OCI-LY7 (cell line): ENCODE results near the gene PLA2G4C. TPM values are rescaled to one million over a fixed set of nuclear protein-coding genes. Genes with fewer than 3 reads are reported as not detected.

ENCODE experiments used
- BruUV-seq: library from RNA; stranded (reverse); fragments of 400-500 nt; replicated peaks from 2 replicates; lab custom pipeline; 2021; lab: Mats Ljungman, UMichigan
- CTCF ChIA-PET: fragments of 300-600 bp; sonication (Branson Sonifier 250); formaldehyde crosslinking; loops from one replicate; lab custom pipeline; 2022; ENCODE audit warnings: antibody characterized with exemption; ENCODE audit not compliant: unreplicated experiment; lab: Charles Lee
- POLR2A ChIA-PET: fragments of 300-600 bp; sonication (Branson Sonifier 250); formaldehyde crosslinking; loops from one replicate; lab custom pipeline; 2022; ENCODE audit warnings: antibody characterized with exemption; lab: Charles Lee
- DNase-seq: peaks from one replicate; pipeline ENCODE4 v3.0.0-alpha.2; 2015; ENCODE audit warnings: low spot score
- H2AFZ ChIP-seq: fragments of 200-600 bp; sonication (generic), shearing (Covaris generic); 2 replicates; pipeline ENCODE4 v1.6.1; 2014; ENCODE audit warnings: mild to moderate bottlenecking, antibody characterized with exemption, low read length, moderate library complexity
- H3K27ac ChIP-seq: fragments of 200-600 bp; sonication (generic); 2 replicates; pipeline ENCODE4 v1.5.1; 2014; ENCODE audit warnings: mixed run types, low read depth, mild to moderate bottlenecking, moderate library complexity, low read length, inconsistent platforms; ENCODE audit not compliant: poor library complexity, severe bottlenecking
- H3K36me3 ChIP-seq: fragments of 200-600 bp; sonication (generic); 2 replicates; pipeline ENCODE4 v1.6.1; 2014; ENCODE audit warnings: mild to moderate bottlenecking, antibody characterized with exemption, low read length, moderate library complexity, mixed read lengths; ENCODE audit not compliant: insufficient read depth
- H3K4me1 ChIP-seq: fragments of 200-600 bp; sonication (generic); 2 replicates; pipeline ENCODE4 v1.5.1; 2014; ENCODE audit warnings: mild to moderate bottlenecking, low read length; ENCODE audit not compliant: insufficient read depth, poor library complexity, severe bottlenecking
- H3K4me2 ChIP-seq: fragments of 200-600 bp; sonication (generic); 2 replicates; pipeline ENCODE4 v1.6.1; 2014; ENCODE audit warnings: mild to moderate bottlenecking, low read length
- H3K4me3 ChIP-seq: fragments of 200-600 bp; sonication (generic); 2 replicates; pipeline ENCODE4 v1.5.1; 2014; ENCODE audit warnings: mild to moderate bottlenecking, low read depth, low read length; ENCODE audit not compliant: poor library complexity, severe bottlenecking
- H3K79me2 ChIP-seq: fragments of 200-600 bp; sonication (generic); 2 replicates; pipeline ENCODE4 v1.6.1; 2016; ENCODE audit warnings: low read depth, mild to moderate bottlenecking, low read length, moderate library complexity, mixed read lengths; ENCODE audit not compliant: insufficient read depth
- H3K9me2 ChIP-seq: fragments of 200-600 bp; sonication (generic); 2 replicates; pipeline ENCODE4 v1.6.1; 2016; ENCODE audit warnings: mild to moderate bottlenecking, low read length, mixed read lengths; ENCODE audit not compliant: insufficient read depth
- H3K9me3 ChIP-seq: fragments of 200-600 bp; sonication (generic); 2 replicates; pipeline ENCODE4 v1.6.1; 2014; ENCODE audit warnings: mild to moderate bottlenecking, mixed run types, low read length, mixed read lengths
- H4K20me1 ChIP-seq: fragments of 200-600 bp; sonication (generic); 2 replicates; pipeline ENCODE4 v1.6.1; 2014; ENCODE audit warnings: mild to moderate bottlenecking, antibody characterized with exemption, low read length, moderate library complexity, mixed read lengths; ENCODE audit not compliant: insufficient read depth
- EZH2phosphoT487 ChIP-seq: fragments of 200-600 bp; sonication (generic); IDR thresholded peaks from 2 replicates; pipeline ENCODE4 v1.6.1; 2018; ENCODE audit warnings: low read depth, borderline replicate concordance, mild to moderate bottlenecking, mixed run types, antibody characterized with exemption, low read length, moderate library complexity, mixed read lengths
- intact Hi-C: fragments of 100-400 bp; cut with micrococcal nuclease; formaldehyde crosslinking; loops from one replicate; pipeline ENCODE4 v1.10.0; 2022; ENCODE audit not compliant: unreplicated experiment
- total RNA-seq, 2 experiments: library from RNA; depleted of rRNA in 1 of 2; stranded (reverse); fragments of >200 nt in 1 of 2; shearing (Covaris generic) in 1 of 2; gene quantifications; 2 replicates each; pipeline ENCODE4 v1.2.3, GENCODE V29; 2014 to 2022
- TF ChIP-seq, protein P1 (sequence below): fragments of 200-600 bp; sonication (generic); conservative IDR thresholded peaks from 2 replicates; pipeline ENCODE4 v1.5.1; 2014; ENCODE audit warnings: mild to moderate bottlenecking, antibody characterized with exemption, low read length, moderate library complexity, mixed read lengths

The PLA2G4C gene
- total RNA-seq, 2 experiments from 2014 or later = 0.98 to 1.4 TPM

DNA sequence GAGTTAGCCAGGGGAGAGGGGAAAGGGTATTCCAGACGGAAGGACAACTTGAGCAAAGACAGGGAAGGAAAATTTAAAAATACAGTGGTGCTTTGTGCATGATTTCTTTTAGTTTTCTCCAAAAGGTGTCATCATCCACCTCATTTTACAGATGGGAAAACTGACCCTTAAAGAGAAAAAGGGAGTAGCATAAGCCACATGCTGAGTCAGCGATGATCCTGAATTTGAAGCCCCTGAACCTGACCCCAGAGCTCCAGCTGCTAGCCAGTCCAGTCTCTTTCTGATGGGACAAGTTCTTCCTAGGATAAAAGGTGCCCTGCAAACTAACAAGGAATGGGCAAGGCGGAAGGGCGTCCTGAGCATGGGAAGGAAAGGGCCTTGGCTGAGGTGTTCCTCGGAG lies 77.0 kb downstream of the PLA2G4C start:
- H3K4me1 ChIP-seq = no peaks in the 10 kb centered on the region
- POLR2A ChIA-PET = no interaction called here
- BruUV-seq = no TSS peak
- intact Hi-C loops = no loop called here
- no peak overlapping the region for H2AFZ ChIP-seq
- H3K4me3 ChIP-seq = no peak overlapping the region
- H3K79me2 ChIP-seq = no peaks in the 10 kb centered on the region
- H3K27ac ChIP-seq = no peak overlapping the region
- H3K9me3 ChIP-seq = peaks cover 11% of the 10 kb centered on the region
- no peaks in the 10 kb centered on the region for H3K9me2 ChIP-seq
- CTCF ChIA-PET = no interaction called here
- TF ChIP-seq, protein P1, sequence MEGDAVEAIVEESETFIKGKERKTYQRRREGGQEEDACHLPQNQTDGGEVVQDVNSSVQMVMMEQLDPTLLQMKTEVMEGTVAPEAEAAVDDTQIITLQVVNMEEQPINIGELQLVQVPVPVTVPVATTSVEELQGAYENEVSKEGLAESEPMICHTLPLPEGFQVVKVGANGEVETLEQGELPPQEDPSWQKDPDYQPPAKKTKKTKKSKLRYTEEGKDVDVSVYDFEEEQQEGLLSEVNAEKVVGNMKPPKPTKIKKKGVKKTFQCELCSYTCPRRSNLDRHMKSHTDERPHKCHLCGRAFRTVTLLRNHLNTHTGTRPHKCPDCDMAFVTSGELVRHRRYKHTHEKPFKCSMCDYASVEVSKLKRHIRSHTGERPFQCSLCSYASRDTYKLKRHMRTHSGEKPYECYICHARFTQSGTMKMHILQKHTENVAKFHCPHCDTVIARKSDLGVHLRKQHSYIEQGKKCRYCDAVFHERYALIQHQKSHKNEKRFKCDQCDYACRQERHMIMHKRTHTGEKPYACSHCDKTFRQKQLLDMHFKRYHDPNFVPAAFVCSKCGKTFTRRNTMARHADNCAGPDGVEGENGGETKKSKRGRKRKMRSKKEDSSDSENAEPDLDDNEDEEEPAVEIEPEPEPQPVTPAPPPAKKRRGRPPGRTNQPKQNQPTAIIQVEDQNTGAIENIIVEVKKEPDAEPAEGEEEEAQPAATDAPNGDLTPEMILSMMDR = no peak
- no peak for TF ChIP-seq EZH2phosphoT487
- no peaks in the 10 kb centered on the region for H3K36me3 ChIP-seq
- no peak overlapping the region for H3K4me2 ChIP-seq
- no peak for DNase-seq
- H4K20me1 ChIP-seq = no peaks in the 10 kb centered on the region

DNA sequence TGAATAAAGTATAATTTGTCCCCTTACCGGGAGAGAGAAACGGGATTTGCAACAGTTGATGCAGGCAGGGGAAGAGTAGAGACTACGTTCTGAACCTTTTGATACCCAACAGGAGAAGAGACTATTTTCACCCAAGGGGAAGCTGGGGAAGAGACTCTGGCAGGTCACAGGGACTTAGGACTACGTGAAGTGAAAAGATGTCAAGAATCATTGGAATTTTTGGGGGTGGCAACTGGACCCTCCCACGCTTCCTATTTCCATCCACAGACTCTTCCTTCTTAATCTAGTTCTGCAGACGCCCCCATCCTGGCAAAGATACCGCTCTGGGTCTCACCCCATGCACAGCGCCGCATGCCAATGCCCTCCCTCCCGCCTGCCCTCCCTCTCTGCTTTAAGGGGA lies 80.5 kb downstream of the PLA2G4C start:
- H3K27ac ChIP-seq = no peak overlapping the region
- H3K79me2 ChIP-seq = no peaks in the 10 kb centered on the region
- H3K4me2 ChIP-seq = no peak overlapping the region
- H3K9me3 ChIP-seq = no peaks in the 10 kb centered on the region
- no peaks in the 10 kb centered on the region for H3K4me1 ChIP-seq
- no TSS peak for BruUV-seq
- TF ChIP-seq, protein P1 = no peak
- TF ChIP-seq EZH2phosphoT487 = no peak
- no peak overlapping the region for H3K4me3 ChIP-seq
- ChIA-PET POLR2A (no interaction called here), CTCF (no interaction called here)
- H2AFZ ChIP-seq = no peak overlapping the region
- H3K9me2 ChIP-seq = no peaks in the 10 kb centered on the region
- H4K20me1 ChIP-seq = no peaks in the 10 kb centered on the region
- no peak for DNase-seq
- intact Hi-C loops = no loop called here
- H3K36me3 ChIP-seq = no peaks in the 10 kb centered on the region

DNA sequence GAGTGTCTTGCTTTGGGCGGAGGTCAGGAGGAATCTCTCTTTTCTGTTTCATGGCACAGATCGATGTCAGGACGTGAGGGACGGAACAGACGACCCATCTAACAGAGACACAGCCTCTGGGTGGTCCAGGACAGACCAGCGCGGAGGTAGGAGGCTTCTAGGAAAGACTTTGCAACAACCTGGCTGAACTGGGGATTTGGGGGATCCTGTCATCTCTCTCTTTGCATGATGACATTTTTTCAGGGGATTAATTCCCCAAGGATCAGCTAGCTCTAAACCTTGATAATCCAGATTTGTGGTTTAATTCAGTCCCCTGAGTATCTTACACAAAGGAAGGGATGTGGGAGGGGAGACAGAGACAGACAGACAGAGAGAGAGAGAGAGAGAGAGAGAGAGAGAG lies 81.2 kb downstream of the PLA2G4C start:
- Histone ChIP-seq H3K9me3 (no peaks in the 10 kb centered on the region), H3K4me3 (no peak overlapping the region), H3K79me2 (no peaks in the 10 kb centered on the region), H3K36me3 (no peaks in the 10 kb centered on the region), H2AFZ (no peak overlapping the region), H4K20me1 (no peaks in the 10 kb centered on the region), H3K4me1 (no peaks in the 10 kb centered on the region), H3K9me2 (no peaks in the 10 kb centered on the region), H3K27ac (no peak overlapping the region), H3K4me2 (no peak overlapping the region)
- no TSS peak for BruUV-seq
- intact Hi-C loops = no loop called here
- POLR2A ChIA-PET = no interaction called here
- no peak for DNase-seq
- TF ChIP-seq, protein P1 = no peak
- no peak for TF ChIP-seq EZH2phosphoT487
- CTCF ChIA-PET = no interaction called here
